K562 (cell line): ENCODE data around the gene WDR45B. TPM values are rescaled to one million over a fixed set of nuclear protein-coding genes. Genes with fewer than 3 reads are reported as not detected.

Experiments
- ATAC-seq: fragments of 200-7000 bp; cut with Tn5 transposase; 3 replicates; pipeline ENCODE4 v1.9.1; 2020; ENCODE audit warnings: moderate library complexity
- BruUV-seq: library from RNA; stranded (reverse); fragments of 400-500 nt; replicated peaks from 2 replicates; lab custom pipeline; 2021; lab: Mats Ljungman, UMichigan
- CTCF ChIA-PET: fragments of 300-600 bp; formaldehyde crosslinking; extraction: SDS; loops from one replicate; lab custom pipeline; 2021; ENCODE audit warnings: low intra/inter-chr PET ratio; lab: Yijun Ruan, JAX
- POLR2A ChIA-PET: fragments of 300-600, 350-650 bp; sonication (Branson Sonifier 250); formaldehyde crosslinking; extraction: SDS; loops from one replicate; lab custom pipeline; 2021; ENCODE audit warnings: antibody characterized with exemption, inconsistent platforms; lab: Yijun Ruan, JAX
- DNase-seq, 4 experiments: peaks; one replicate each; pipeline versions ENCODE4 v3.0.0 to v3.0.0-alpha.2; 2011 to 2018; ENCODE audit warnings: low spot score in 3 of 4, mixed read lengths in 3 of 4; ENCODE audit errors: extremely low read depth in 1 of 4
- FAIRE-seq: peaks from 2 replicates; lab custom pipeline; 2011; peaks lifted over from hg19 to GRCh38; lab: Jason Lieb, UNC
- H2AFZ ChIP-seq: 2 replicates; pipeline ENCODE4 v1.6.0; 2011; ENCODE audit warnings: low read depth, low read length, control low read depth, inconsistent platforms
- H3K27ac ChIP-seq: fragments of 200-600 bp; 3 replicates; pipeline ENCODE4 v1.8.0; 2011; ENCODE audit warnings: low read depth, mild to moderate bottlenecking, control low read depth, inconsistent platforms, low read length, moderate library complexity, mixed read lengths; ENCODE audit errors: extremely low read depth
- H3K27me3 ChIP-seq, 2 experiments: fragments of 300-600 bp in 1 of 2; 2 replicates in 1 of 2; 3 replicates in 1 of 2; pipeline versions ENCODE4 v1.6.0 to v1.8.0; 2011; ENCODE audit warnings: inconsistent platforms in 2 of 2, low read length in 2 of 2, mild to moderate bottlenecking in 1 of 2, mixed read lengths in 1 of 2, moderate library complexity in 1 of 2; ENCODE audit not compliant: control insufficient read depth in 2 of 2, insufficient read depth in 2 of 2
- H3K36me3 ChIP-seq: fragments of 300-600 bp; 3 replicates; pipeline ENCODE4 v1.8.0; 2011; ENCODE audit warnings: mild to moderate bottlenecking, low read length, inconsistent platforms; ENCODE audit not compliant: control insufficient read depth, insufficient read depth
- H3K4me1 ChIP-seq, 2 experiments: fragments of 200-600 bp in 1 of 2; replicated peaks in 1 of 2; 2 replicates in 1 of 2; 3 replicates in 1 of 2; pipeline versions ENCODE4 v1.5.1 to v1.8.0; 2011; ENCODE audit warnings: inconsistent platforms in 2 of 2, low read length in 2 of 2, mild to moderate bottlenecking in 1 of 2, mixed read lengths in 1 of 2, moderate library complexity in 1 of 2; ENCODE audit not compliant: control insufficient read depth in 2 of 2, insufficient read depth in 2 of 2
- H3K4me2 ChIP-seq: 2 replicates; pipeline ENCODE4 v1.6.1; 2011; ENCODE audit warnings: low read length, control low read depth, inconsistent platforms, mixed read lengths; ENCODE audit not compliant: insufficient read depth
- H3K4me3 ChIP-seq: fragments of 200-600 bp; sonication (generic), shearing (Covaris generic); 2 replicates; pipeline ENCODE4 v1.5.1; 2016; ENCODE audit warnings: control low read depth, inconsistent platforms
- H3K79me2 ChIP-seq: fragments of 200-600 bp; 3 replicates; pipeline ENCODE4 v1.8.0; 2011; ENCODE audit warnings: low read length, inconsistent platforms; ENCODE audit not compliant: control insufficient read depth, insufficient read depth
- H3K9ac ChIP-seq, 2 experiments: 2 replicates each; pipeline versions ENCODE4 v1.6.0 to v1.6.1; 2011; ENCODE audit warnings: low read depth in 2 of 2, low read length in 2 of 2, control low read depth in 1 of 2, inconsistent platforms in 1 of 2, mild to moderate bottlenecking in 1 of 2, mixed read lengths in 1 of 2; ENCODE audit not compliant: insufficient read depth in 1 of 2
- H3K9me1 ChIP-seq: one replicate; pipeline ENCODE4 v1.6.0; 2011; ENCODE audit warnings: inconsistent platforms, mild to moderate bottlenecking, low read length, moderate library complexity; ENCODE audit not compliant: control insufficient read depth, insufficient read depth
- H3K9me3 ChIP-seq: replicated peaks from 2 replicates; pipeline ENCODE4 v1.5.1; 2011; ENCODE audit warnings: low read depth, low read length, inconsistent platforms; ENCODE audit not compliant: control insufficient read depth, insufficient read depth
- H4K20me1 ChIP-seq: replicated peaks from 2 replicates; pipeline ENCODE4 v1.6.1; 2011; ENCODE audit warnings: low read length, inconsistent platforms, mixed read lengths; ENCODE audit not compliant: control insufficient read depth, insufficient read depth
- BRD4 ChIP-seq: fragments of 200-600 bp; sonication (generic); IDR thresholded peaks from 2 replicates; pipeline ENCODE4 v1.6.1; 2017; ENCODE audit warnings: inconsistent platforms
- KAT7 ChIP-seq: sonication (generic); formaldehyde crosslinking; IDR thresholded peaks from 2 replicates; pipeline ENCODE4 v1.8.0; 2022; ENCODE audit warnings: missing genetic modification reagents, mild to moderate bottlenecking, borderline replicate concordance
- KLF6 ChIP-seq: fragments of 250-450 bp; sonication (Bioruptor Pico); IDR thresholded peaks from 2 replicates; pipeline ENCODE4 v1.4.0; 2020; ENCODE audit warnings: mild to moderate bottlenecking, moderate library complexity, borderline replicate concordance
- MCM3 ChIP-seq: fragments of 450-650 bp; IDR thresholded peaks from 2 replicates; pipeline ENCODE4 v1.6.1; 2016
- NFATC3 ChIP-seq: fragments of 450-650 bp; IDR thresholded peaks from 2 replicates; pipeline ENCODE4 v1.6.1; 2017; ENCODE audit warnings: mild to moderate bottlenecking
- NFE2L1 ChIP-seq: fragments of 450-650 bp; IDR thresholded peaks from 2 replicates; pipeline ENCODE4 v1.6.1; 2016; ENCODE audit warnings: missing genetic modification characterization, low read depth, mild to moderate bottlenecking, missing compliant biosample characterization, moderate library complexity, borderline replicate concordance
- PTTG1 ChIP-seq: fragments of 450-650 bp; IDR thresholded peaks from 2 replicates; pipeline ENCODE4 v1.6.1; 2016; ENCODE audit warnings: low read depth, mild to moderate bottlenecking, missing genetic modification characterization, missing compliant biosample characterization
- RBM25 ChIP-seq: fragments of 200-400 bp; formaldehyde crosslinking; IDR thresholded peaks from 2 replicates; pipeline ENCODE4 v1.6.1; 2018; ENCODE audit warnings: low read length, low read depth, moderate library complexity; ENCODE audit not compliant: severe bottlenecking
- SMAD1 ChIP-seq: fragments of 150-350 bp; IDR thresholded peaks from 2 replicates; pipeline ENCODE4 v1.6.1; 2014; ENCODE audit warnings: low read length, low read depth; ENCODE audit not compliant: partially characterized antibody
- TOE1 ChIP-seq, 2 experiments: fragments of 450-650 bp in 1 of 2; sonication (generic) in 1 of 2; formaldehyde crosslinking in 1 of 2; IDR thresholded peaks; 2 replicates each; pipeline versions ENCODE4 v1.7.1 to v1.8.0; 2016 to 2022; ENCODE audit warnings: borderline replicate concordance in 2 of 2, mild to moderate bottlenecking in 2 of 2, antibody characterized with exemption in 1 of 2, inconsistent platforms in 1 of 2, low read depth in 1 of 2, missing genetic modification reagents in 1 of 2, moderate library complexity in 1 of 2
- TSHZ1 ChIP-seq: fragments of 250-450 bp; sonication (Bioruptor Pico); IDR thresholded peaks from 2 replicates; pipeline ENCODE4 v1.4.0; 2020; ENCODE audit warnings: mild to moderate bottlenecking, moderate library complexity
- U2AF2 ChIP-seq: fragments of 200-400 bp; formaldehyde crosslinking; optimal IDR thresholded peaks from 2 replicates; pipeline ENCODE3; 2017; ENCODE audit warnings: low read depth, mild to moderate bottlenecking, low read length
- ZNF644 ChIP-seq: fragments of 200-800 bp; sonication (Bioruptor generic); IDR thresholded peaks from 2 replicates; pipeline ENCODE4 v1.6.1; 2016; ENCODE audit warnings: low read depth, missing genetic modification characterization, missing compliant biosample characterization
- WGBS: fragments of 100-300 bp; shearing (Covaris generic); methylation state at CpG from one replicate; pipeline ENCODE4 v1.1.6; 2016; ENCODE audit warnings: low coverage, mixed read lengths; ENCODE audit not compliant: insufficient coverage; ENCODE audit errors: missing lambda C conversion rate; 5-methylcytosine and 5-hydroxymethylcytosine counted together
- in situ Hi-C: fragments of 300-500 bp; cut with MboI; formaldehyde crosslinking; loops from 4 replicates; pipeline ENCODE4 v1.15.0; 2018; ENCODE audit warnings: inconsistent platforms, mixed read lengths
- intact Hi-C: fragments of 100-400 bp; cut with micrococcal nuclease; formaldehyde crosslinking; loops from 2 replicates; pipeline ENCODE4 v1.14.2; 2022
- polyA plus RNA-seq, 8 experiments: library from polyadenylated mRNA; depleted of rRNA in 4 of 8; stranded (reverse) in 5 of 8; unstranded in 3 of 8; fragments of >200 nt; fragmentation: Nextera tagmentation in 2 of 8; fragmentation: Illumina TruSeq in 1 of 8; extraction: Ambion mirVana in 2 of 8; extraction: Trizol in 1 of 8; gene quantifications; 2 replicates each; pipeline versions ENCODE4 v1.2.1 to v1.2.3, GENCODE V29; 2011 to 2014; ENCODE audit warnings: inconsistent platforms in 1 of 8, missing spikeins in 1 of 8
- total RNA-seq, 7 experiments: library from RNA; depleted of rRNA in 6 of 7; stranded (reverse); fragments of >200 nt in 6 of 7; fragmentation: Illumina TruSeq in 2 of 7; extraction: Trizol in 2 of 7; gene quantifications; 2 replicates each; pipeline versions ENCODE4 v1.2.1 to v1.2.3, GENCODE V29; 2011 to 2021; ENCODE audit warnings: low replicate concordance in 1 of 7
- TF ChIP-seq, protein P1 (sequence below): sonication (generic); formaldehyde crosslinking; IDR thresholded peaks from 2 replicates; pipeline ENCODE4 v1.8.0; 2023; ENCODE audit warnings: missing genetic modification reagents, mild to moderate bottlenecking, borderline replicate concordance

Gene WDR45B
- total and polyA plus RNA-seq, 9 of the 15 experiments (the other 6 are each of a cell fraction or from before 2014, with no cell fraction given) = 0.72 to 74.4 (median 35.9) TPM

- in situ Hi-C loops = no loop called here
- POLR2A ChIA-PET = interaction anchor here (0.7 to 1.6 kb wide), 2 partner anchors 10 to 11 kb away, joined by 4 to 5 read pairs; no protein-coding TSS in a partner anchor
- TF ChIP-seq BRD4 = no peak
- TF ChIP-seq NFATC3 = no peak
- TF ChIP-seq RBM25 = no peak
- no peak for TF ChIP-seq PTTG1 (tag)
- TF ChIP-seq KLF6 (CRISPR knock-in tag) = no peak
- TF ChIP-seq TSHZ1 = no peak
- no peak for TF ChIP-seq KAT7 (CRISPR knock-in tag)
- TF ChIP-seq, protein P1, sequence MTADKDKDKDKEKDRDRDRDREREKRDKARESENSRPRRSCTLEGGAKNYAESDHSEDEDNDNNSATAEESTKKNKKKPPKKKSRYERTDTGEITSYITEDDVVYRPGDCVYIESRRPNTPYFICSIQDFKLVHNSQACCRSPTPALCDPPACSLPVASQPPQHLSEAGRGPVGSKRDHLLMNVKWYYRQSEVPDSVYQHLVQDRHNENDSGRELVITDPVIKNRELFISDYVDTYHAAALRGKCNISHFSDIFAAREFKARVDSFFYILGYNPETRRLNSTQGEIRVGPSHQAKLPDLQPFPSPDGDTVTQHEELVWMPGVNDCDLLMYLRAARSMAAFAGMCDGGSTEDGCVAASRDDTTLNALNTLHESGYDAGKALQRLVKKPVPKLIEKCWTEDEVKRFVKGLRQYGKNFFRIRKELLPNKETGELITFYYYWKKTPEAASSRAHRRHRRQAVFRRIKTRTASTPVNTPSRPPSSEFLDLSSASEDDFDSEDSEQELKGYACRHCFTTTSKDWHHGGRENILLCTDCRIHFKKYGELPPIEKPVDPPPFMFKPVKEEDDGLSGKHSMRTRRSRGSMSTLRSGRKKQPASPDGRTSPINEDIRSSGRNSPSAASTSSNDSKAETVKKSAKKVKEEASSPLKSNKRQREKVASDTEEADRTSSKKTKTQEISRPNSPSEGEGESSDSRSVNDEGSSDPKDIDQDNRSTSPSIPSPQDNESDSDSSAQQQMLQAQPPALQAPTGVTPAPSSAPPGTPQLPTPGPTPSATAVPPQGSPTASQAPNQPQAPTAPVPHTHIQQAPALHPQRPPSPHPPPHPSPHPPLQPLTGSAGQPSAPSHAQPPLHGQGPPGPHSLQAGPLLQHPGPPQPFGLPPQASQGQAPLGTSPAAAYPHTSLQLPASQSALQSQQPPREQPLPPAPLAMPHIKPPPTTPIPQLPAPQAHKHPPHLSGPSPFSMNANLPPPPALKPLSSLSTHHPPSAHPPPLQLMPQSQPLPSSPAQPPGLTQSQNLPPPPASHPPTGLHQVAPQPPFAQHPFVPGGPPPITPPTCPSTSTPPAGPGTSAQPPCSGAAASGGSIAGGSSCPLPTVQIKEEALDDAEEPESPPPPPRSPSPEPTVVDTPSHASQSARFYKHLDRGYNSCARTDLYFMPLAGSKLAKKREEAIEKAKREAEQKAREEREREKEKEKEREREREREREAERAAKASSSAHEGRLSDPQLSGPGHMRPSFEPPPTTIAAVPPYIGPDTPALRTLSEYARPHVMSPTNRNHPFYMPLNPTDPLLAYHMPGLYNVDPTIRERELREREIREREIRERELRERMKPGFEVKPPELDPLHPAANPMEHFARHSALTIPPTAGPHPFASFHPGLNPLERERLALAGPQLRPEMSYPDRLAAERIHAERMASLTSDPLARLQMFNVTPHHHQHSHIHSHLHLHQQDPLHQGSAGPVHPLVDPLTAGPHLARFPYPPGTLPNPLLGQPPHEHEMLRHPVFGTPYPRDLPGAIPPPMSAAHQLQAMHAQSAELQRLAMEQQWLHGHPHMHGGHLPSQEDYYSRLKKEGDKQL = no peak
- TF ChIP-seq SMAD1 = no peak
- no peak for TF ChIP-seq U2AF2
- TF ChIP-seq MCM3 = no peak
- no peak for TF ChIP-seq TOE1 (IDR thresholded peaks at IDR 0.05; ENCODE audit: borderline replicate concordance)
- TF ChIP-seq TOE1 (CRISPR knock-in tag; IDR thresholded peaks at IDR 0.05; ENCODE audit: borderline replicate concordance, low read depth) = no peak
- TF ChIP-seq ZNF644 (tag) = no peak
- TF ChIP-seq NFE2L1 = no peak
Measured at GRCh38 chr17:82667668-82668000, 19.4 kb upstream of the WDR45B start.

More at GRCh38 chr17:82667668-82668000, 19.4 kb upstream of the WDR45B start:
- peak overlapping the region in 1 of 2 experiments; percentile 43; a peak in 1 of 4 replicates for H3K9ac ChIP-seq
- 22% methylated on average over 15 of the region's 15 CpGs for WGBS
- no peak overlapping the region for H3K4me3 ChIP-seq
- no peaks in the 10 kb centered on the region for H3K36me3 ChIP-seq
- H3K79me2 ChIP-seq = no peaks in the 10 kb centered on the region
- BruUV-seq = no TSS peak
- peaks cover 3 to 45% of the 10 kb centered on the region in 2 experiments; a peak in 2 of 5 replicates for H3K4me1 ChIP-seq
- intact Hi-C loops = no loop called here
- H4K20me1 ChIP-seq = no peaks in the 10 kb centered on the region
- H3K9me3 ChIP-seq = no peaks in the 10 kb centered on the region
- CTCF ChIA-PET = no interaction called here
- H3K9me1 ChIP-seq = no peaks in the 10 kb centered on the region
- DNase-seq (no peak), ATAC-seq (no peak), FAIRE-seq (no peak)
- H3K27me3 ChIP-seq = peaks cover 6 to 34% of the 10 kb centered on the region in 2 experiments; a peak in 3 of 5 replicates
- no peak overlapping the region for H2AFZ ChIP-seq
- H3K4me2 ChIP-seq = no peak overlapping the region
- H3K27ac ChIP-seq = no peak overlapping the region
